NB4 (cell line): ENCODE data around the gene DENND4C.
A peak's percentile ranks its signal among the peaks of the same experiment; 100 is the strongest.

Source experiments
- DNase-seq: peaks from one replicate; pipeline ENCODE4 v3.0.0; 2010; ENCODE audit warnings: low read depth
- H3K4me3 ChIP-seq: one replicate; pipeline ENCODE4 v1.5.1; 2011; ENCODE audit warnings: mild to moderate bottlenecking, low read depth, low read length, moderate library complexity
- MYC ChIP-seq: IDR thresholded peaks from 2 replicates; pipeline ENCODE4 v1.6.1; 2011; ENCODE audit warnings: low read depth, low read length
- POLR2A ChIP-seq: IDR thresholded peaks from 2 replicates; pipeline ENCODE4 v1.6.1; 2011; ENCODE audit warnings: mild to moderate bottlenecking; ENCODE audit not compliant: insufficient read length; ENCODE audit errors: extremely low read depth
- TF ChIP-seq, protein P1 (sequence below): IDR thresholded peaks from one replicate; pipeline ENCODE4 v1.5.1; 2012; ENCODE audit warnings: low read depth, low read length
- TF ChIP-seq, protein P2 (sequence below): IDR thresholded peaks from 2 replicates; pipeline ENCODE4 v1.6.1; 2011; ENCODE audit warnings: low read depth, low read length

Gene DENND4C

DNA sequence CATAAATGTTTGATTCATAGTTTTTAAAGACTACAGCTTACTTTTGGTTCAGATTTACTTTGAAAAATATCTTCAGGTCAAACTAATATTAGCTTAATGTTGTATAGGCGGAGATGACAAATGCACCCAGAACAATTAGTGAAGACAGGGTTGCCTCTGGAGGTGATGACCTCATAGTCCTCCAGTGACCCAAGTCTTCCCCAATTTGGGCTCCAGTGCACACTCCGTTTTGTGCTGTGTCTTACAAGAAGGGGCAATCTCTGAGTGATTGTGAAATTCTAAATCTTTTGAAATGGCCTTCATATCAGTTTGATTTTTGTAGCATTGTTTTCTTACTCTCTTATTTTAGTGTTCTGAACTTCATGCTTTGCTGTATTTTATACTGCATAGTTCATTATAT lies 57.6 kb downstream of the DENND4C start:
- DNase-seq, result peak; percentile 31
- TF ChIP-seq, protein P1, sequence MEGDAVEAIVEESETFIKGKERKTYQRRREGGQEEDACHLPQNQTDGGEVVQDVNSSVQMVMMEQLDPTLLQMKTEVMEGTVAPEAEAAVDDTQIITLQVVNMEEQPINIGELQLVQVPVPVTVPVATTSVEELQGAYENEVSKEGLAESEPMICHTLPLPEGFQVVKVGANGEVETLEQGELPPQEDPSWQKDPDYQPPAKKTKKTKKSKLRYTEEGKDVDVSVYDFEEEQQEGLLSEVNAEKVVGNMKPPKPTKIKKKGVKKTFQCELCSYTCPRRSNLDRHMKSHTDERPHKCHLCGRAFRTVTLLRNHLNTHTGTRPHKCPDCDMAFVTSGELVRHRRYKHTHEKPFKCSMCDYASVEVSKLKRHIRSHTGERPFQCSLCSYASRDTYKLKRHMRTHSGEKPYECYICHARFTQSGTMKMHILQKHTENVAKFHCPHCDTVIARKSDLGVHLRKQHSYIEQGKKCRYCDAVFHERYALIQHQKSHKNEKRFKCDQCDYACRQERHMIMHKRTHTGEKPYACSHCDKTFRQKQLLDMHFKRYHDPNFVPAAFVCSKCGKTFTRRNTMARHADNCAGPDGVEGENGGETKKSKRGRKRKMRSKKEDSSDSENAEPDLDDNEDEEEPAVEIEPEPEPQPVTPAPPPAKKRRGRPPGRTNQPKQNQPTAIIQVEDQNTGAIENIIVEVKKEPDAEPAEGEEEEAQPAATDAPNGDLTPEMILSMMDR, result no peak
- TF ChIP-seq, protein P2, sequence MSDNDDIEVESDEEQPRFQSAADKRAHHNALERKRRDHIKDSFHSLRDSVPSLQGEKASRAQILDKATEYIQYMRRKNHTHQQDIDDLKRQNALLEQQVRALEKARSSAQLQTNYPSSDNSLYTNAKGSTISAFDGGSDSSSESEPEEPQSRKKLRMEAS, result no peak
- TF ChIP-seq POLR2A (no peak), MYC (no peak)

DNA sequence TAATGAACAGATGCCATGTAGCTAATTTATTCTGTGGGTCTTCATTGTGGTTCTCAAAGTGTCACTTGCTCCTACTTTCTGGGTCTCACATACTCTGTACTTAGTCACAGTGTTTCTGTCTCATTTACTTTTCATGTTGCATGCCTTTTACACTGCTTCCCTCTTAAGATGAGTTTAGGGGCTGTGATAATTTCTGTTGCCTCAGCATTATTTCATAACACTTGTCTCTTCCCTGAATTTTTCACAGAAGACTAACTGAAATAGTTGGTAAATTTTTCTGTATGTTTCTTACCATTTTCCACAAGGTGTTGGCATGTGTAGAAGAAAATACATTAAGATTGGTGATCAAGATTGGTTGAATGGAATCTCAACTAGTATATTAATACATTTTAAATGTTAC lies 59.6 kb downstream of the DENND4C start:
- DNase-seq, result no peak
- TF ChIP-seq, protein P2, result no peak
- no peak for TF ChIP-seq MYC
- no peak overlapping the region for H3K4me3 ChIP-seq

More for the DNA sequence above, 57.6 kb downstream of the DENND4C start:
- no peak overlapping the region for H3K4me3 ChIP-seq

DNA sequence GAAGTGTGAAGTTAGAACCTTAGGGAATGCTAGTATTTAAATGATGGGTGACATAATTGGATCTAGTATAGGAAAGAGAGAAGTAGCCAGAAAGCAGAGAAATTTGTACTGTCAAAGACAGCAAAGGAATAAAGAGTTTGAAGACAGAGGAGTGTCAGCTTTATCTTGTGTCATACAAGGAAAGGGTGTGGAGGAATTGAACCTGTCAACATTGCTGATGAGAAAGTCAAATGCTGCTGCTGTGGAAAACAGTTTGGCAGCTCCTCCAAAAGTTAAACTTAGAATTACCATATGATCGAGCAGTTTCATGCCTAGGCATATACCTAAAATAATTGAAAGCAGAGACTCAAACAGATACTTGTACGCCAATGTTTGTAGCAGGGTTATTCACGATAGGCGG lies 63.7 kb downstream of the DENND4C start:
- no peak for DNase-seq
- no peak overlapping the region for H3K4me3 ChIP-seq
- TF ChIP-seq POLR2A (no peak), MYC (no peak)
- TF ChIP-seq, protein P1, result no peak
- TF ChIP-seq, protein P2, result no peak

DNA sequence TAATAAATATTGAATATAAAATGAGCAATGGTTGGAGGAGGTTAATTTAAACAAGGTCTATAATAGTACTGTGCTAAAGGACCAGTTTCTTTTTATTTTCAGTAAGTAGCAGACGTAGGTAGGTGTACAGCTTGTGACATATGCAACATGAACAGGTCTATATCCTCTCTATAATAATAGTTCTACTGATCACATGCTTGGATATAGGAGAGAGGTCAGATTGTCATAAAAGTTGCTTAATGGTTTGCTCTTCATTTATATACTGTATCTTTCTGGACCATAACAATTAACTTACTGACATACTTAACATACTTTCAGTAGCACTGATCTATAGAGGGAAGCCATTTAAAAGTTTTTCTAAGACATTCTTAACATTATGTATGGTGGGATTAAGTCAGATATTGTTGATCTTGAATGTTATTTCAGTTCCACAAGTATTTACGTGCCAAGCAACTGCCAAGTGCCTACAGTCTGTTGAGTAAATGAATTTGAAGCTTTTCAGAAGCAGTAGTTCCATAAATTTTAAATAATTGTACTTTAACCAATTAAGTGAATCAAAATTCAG lies 68.0 kb downstream of the DENND4C start:
- no peak overlapping the region for H3K4me3 ChIP-seq
- DNase-seq, result no peak
- TF ChIP-seq POLR2A, result no peak
- TF ChIP-seq, protein P2, result no peak
- TF ChIP-seq, protein P1, result no peak
- no peak for TF ChIP-seq MYC

DNA sequence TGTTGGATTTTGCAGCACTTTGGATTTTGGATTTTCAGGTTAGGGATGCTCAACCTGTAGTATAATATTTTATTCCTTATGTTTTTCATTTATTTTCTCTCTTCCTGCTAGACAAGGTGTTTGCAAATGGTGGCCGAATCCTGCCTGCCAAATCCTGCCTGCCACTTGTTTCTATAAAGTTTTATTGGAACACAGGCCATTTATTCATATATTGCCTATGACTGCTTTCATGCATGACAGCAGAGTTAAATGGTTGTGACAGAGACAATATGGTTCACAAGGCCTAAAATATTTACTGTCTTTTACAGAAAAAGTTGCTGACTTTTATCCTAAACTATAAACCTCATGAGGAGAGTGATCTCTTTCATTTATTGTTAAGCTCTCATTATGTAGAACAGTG lies 72.7 kb downstream of the DENND4C start:
- H3K4me3 ChIP-seq, result no peak overlapping the region
- TF ChIP-seq POLR2A, result no peak
- no peak for TF ChIP-seq MYC
- TF ChIP-seq, protein P1, result no peak
- TF ChIP-seq, protein P2, result no peak
- no peak for DNase-seq

DNA sequence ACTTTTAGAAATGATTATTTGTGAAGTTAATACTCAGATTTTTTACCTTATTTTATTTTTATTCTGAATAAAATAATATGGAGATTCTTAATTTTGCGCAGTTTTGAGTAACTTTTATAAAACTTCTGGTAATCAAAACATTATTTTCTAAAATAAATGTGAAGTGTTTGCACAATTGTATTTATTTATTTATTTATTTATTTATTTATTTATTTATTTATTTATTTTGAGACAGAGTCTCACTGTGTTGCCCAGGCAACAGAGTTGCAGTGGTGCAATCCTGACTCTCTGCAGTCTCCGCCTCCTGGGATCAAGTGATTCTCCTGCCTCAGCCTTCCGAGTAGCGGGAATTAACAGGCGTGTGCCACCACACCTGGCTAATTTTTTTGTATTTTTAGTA lies 76.1 kb downstream of the DENND4C start:
- H3K4me3 ChIP-seq, result no peak overlapping the region
- DNase-seq, result no peak
- TF ChIP-seq POLR2A (no peak), MYC (no peak)
- TF ChIP-seq, protein P1, result no peak
- TF ChIP-seq, protein P2, result no peak
